22Rv1 (cell line): ENCODE results near the gene DNAH2.

Source experiments
- H3K27ac ChIP-seq: fragments of 450-650 bp; 2 replicates; pipeline ENCODE4 v1.5.1; 2017
- ZFX ChIP-seq: fragments of 450-650 bp; IDR thresholded peaks from 2 replicates; pipeline ENCODE4 v1.6.1; 2017; ENCODE audit warnings: antibody characterized with exemption, borderline replicate concordance
- TF ChIP-seq, protein P1 (sequence below): fragments of 450-650 bp; IDR thresholded peaks from 2 replicates; pipeline ENCODE4 v1.5.1; 2017; ENCODE audit warnings: mild to moderate bottlenecking

Gene DNAH2

GRCh38 chr17:7748076-7748775 lies 30.7 kb downstream of the DNAH2 start:
- no peak overlapping the region for H3K27ac ChIP-seq
- TF ChIP-seq, protein P1, sequence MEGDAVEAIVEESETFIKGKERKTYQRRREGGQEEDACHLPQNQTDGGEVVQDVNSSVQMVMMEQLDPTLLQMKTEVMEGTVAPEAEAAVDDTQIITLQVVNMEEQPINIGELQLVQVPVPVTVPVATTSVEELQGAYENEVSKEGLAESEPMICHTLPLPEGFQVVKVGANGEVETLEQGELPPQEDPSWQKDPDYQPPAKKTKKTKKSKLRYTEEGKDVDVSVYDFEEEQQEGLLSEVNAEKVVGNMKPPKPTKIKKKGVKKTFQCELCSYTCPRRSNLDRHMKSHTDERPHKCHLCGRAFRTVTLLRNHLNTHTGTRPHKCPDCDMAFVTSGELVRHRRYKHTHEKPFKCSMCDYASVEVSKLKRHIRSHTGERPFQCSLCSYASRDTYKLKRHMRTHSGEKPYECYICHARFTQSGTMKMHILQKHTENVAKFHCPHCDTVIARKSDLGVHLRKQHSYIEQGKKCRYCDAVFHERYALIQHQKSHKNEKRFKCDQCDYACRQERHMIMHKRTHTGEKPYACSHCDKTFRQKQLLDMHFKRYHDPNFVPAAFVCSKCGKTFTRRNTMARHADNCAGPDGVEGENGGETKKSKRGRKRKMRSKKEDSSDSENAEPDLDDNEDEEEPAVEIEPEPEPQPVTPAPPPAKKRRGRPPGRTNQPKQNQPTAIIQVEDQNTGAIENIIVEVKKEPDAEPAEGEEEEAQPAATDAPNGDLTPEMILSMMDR: no peak

- no peak overlapping the region for H3K27ac ChIP-seq
- TF ChIP-seq ZFX: no peak
These were observed 32.8 kb downstream of the DNAH2 start for GRCh38 chr17:7750321-7750821.

GRCh38 chr17:7754656-7755055 lies 37.1 kb downstream of the DNAH2 start:
- H3K27ac ChIP-seq: no peak overlapping the region
- TF ChIP-seq ZFX: no peak
- TF ChIP-seq, protein P1: no peak

DNA sequence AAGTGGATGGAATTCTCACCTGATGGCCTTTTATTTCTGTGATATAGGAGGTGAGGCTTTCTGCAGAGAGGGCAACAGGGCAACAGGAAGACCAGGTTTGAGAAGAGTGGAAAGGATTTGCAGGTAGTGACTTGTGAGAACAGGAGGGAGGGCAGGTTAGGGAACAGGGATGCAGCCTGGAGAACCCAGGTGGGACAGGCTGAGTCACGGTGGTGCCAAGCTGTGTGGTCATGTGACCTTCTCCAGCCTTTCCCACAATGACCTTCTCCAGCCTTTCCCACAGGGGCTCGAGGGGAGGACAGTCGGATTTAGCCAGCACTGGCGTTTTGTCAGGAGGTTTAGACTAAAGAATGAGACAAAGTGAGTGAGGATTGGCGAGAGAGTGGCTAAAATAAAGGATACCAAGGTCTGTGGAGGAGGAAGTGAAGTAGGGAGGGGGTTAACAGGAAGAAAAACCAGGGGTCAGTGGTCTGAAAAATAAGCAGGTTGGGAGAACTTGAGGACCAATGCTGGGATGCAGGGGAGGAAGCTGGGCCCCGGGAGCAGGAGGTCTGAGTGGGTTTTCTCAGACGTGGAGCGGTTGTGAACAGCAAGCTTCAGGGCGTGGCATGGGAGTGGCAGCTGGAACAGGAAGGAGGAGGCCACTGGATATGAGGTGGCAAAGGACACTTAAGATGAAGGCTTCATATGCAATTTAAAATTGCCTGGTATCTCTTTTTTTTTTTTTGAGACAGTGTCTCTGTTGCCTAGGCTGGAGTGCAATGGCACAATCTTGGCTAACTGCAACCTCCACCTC lies 37.7 kb downstream of the DNAH2 start:
- H3K27ac ChIP-seq: no peak overlapping the region
- TF ChIP-seq, protein P1: no peak

- no peak for TF ChIP-seq ZFX
- TF ChIP-seq, protein P1: no peak
- no peak overlapping the region for H3K27ac ChIP-seq
These were observed 39.4 kb downstream of the DNAH2 start for GRCh38 chr17:7756968-7757367.

DNA sequence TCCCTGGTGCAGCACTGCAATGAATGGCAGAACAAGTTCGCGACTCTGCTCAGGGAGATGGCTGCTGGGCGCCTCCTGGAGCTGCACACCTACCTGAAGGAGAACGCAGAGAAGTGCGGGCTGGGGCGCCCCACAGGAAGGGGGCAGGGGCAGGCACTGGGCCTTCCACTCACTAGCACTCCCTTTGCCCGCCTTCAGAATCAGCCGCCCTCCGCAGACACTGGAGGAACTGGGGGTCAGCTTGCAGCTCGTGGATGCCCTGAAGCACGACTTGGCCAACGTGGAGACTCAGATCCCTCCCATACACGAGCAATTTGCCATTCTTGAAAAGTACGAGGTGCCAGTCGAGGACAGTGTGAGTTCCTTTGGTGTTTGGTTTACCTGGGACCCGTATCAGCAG lies 46.4 kb downstream of the DNAH2 start:
- TF ChIP-seq, protein P1: no peak
- no peak for TF ChIP-seq ZFX

DNA sequence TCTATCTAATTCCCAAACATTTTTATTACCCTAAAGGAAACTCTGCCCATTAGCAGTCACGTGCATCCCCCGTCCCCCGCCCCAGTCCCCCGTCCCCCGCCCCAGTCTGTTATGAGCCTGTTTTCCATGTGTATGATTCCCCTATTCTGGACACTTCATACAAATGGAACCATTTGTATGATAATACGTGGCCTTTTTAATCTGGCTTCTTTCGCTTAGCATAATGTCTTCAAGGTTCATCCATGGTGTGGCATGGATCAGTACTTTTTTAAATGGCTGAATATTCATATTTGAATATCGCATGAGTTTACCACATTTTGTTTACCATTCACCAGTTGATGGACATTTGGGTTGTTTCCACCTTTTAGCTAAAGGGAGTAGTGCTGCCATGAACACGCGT lies 49.5 kb downstream of the DNAH2 start:
- H3K27ac ChIP-seq: no peak overlapping the region

More for the DNA sequence above, 46.4 kb downstream of the DNAH2 start:
- no peak overlapping the region for H3K27ac ChIP-seq

More for the DNA sequence above, 49.5 kb downstream of the DNAH2 start:
- TF ChIP-seq ZFX: no peak
- TF ChIP-seq, protein P1: no peak
